GM12878 (cell line): ENCODE results near the gene MAGI2. TPM values are rescaled to one million over a fixed set of nuclear protein-coding genes. Genes with fewer than 3 reads are reported as not detected.

Experiments
- ATAC-seq: fragments of 200-7000 bp; cut with Tn5 transposase; 3 replicates; pipeline ENCODE4 v1.9.1; 2020; ENCODE audit warnings: mild to moderate bottlenecking, moderate library complexity
- BruUV-seq: library from RNA; stranded (reverse); fragments of 400-500 nt; replicated peaks from 2 replicates; lab custom pipeline; 2021; lab: Mats Ljungman, UMichigan
- CTCF ChIA-PET: fragments of 300-600 bp; sonication (Branson Sonifier 250); formaldehyde crosslinking; extraction: SDS; loops from one replicate; lab custom pipeline; 2021; ENCODE audit warnings: inconsistent platforms; lab: Yijun Ruan, JAX
- POLR2A ChIA-PET: fragments of 350-600 bp; formaldehyde crosslinking; extraction: SDS; loops from one replicate; lab custom pipeline; 2021; ENCODE audit warnings: inconsistent platforms; lab: Charles Lee
- RAD21 ChIA-PET: fragments of 300-600 bp; sonication (Branson Sonifier 250); formaldehyde crosslinking; loops from one replicate; lab custom pipeline; 2023; ENCODE audit warnings: antibody characterized with exemption; ENCODE audit not compliant: unreplicated experiment; lab: Charles Lee
- SMC1A ChIA-PET: fragments of 300-600 bp; sonication (Branson Sonifier 250); formaldehyde crosslinking; loops from one replicate; lab custom pipeline; 2023; ENCODE audit not compliant: unreplicated experiment, uncharacterized antibody; lab: Charles Lee
- DNase-seq: peaks from one replicate; pipeline ENCODE4 v3.0.0-alpha.2; 2011; ENCODE audit warnings: low read depth, low spot score
- FAIRE-seq: peaks from 3 replicates; lab custom pipeline; 2011; peaks lifted over from hg19 to GRCh38; lab: Jason Lieb, UNC
- H2AFZ ChIP-seq: 2 replicates; pipeline ENCODE4 v1.6.0; 2011; ENCODE audit warnings: low read depth, low read length, control low read depth; ENCODE audit not compliant: control insufficient read depth
- H3K27ac ChIP-seq: 2 replicates; pipeline ENCODE4 v1.5.1; 2011; ENCODE audit warnings: control low read depth; ENCODE audit not compliant: control insufficient read depth, insufficient read depth
- H3K27me3 ChIP-seq, 2 experiments: replicated peaks in 1 of 2; 2 replicates each; pipeline versions ENCODE4 v1.6.0 to v1.6.1; 2011; ENCODE audit warnings: low read length in 1 of 2; ENCODE audit not compliant: control insufficient read depth in 2 of 2, insufficient read depth in 2 of 2
- H3K36me3 ChIP-seq, 2 experiments: 2 replicates each; pipeline ENCODE4 v1.5.1; 2011; ENCODE audit warnings: low read length in 1 of 2; ENCODE audit not compliant: control insufficient read depth in 2 of 2, insufficient read depth in 2 of 2
- H3K4me1 ChIP-seq: 2 replicates; pipeline ENCODE4 v1.6.1; 2011; ENCODE audit warnings: mild to moderate bottlenecking, low read length, moderate library complexity, mixed read lengths; ENCODE audit not compliant: control insufficient read depth, insufficient read depth
- H3K4me2 ChIP-seq: 2 replicates; pipeline ENCODE4 v1.6.0; 2011; ENCODE audit warnings: control low read depth; ENCODE audit not compliant: control insufficient read depth, insufficient read depth
- H3K4me3 ChIP-seq: fragments of 200-600 bp; sonication (generic); 2 replicates; pipeline ENCODE4 v1.5.1; 2016
- H3K79me2 ChIP-seq: 2 replicates; pipeline ENCODE4 v1.6.0; 2011; ENCODE audit warnings: low read length; ENCODE audit not compliant: control insufficient read depth, insufficient read depth
- H3K9ac ChIP-seq: 2 replicates; pipeline ENCODE4 v1.8.0; 2011; ENCODE audit warnings: low read length, control low read depth, mixed read lengths; ENCODE audit not compliant: control insufficient read depth, insufficient read depth
- H3K9me3 ChIP-seq: replicated peaks from 3 replicates; pipeline ENCODE4 v1.5.1; 2011; ENCODE audit warnings: mild to moderate bottlenecking, low read length; ENCODE audit not compliant: control insufficient read depth, insufficient read depth
- H4K20me1 ChIP-seq: 2 replicates; pipeline ENCODE4 v1.6.0; 2011; ENCODE audit not compliant: control insufficient read depth, insufficient read depth
- ATF2 ChIP-seq: IDR thresholded peaks from 2 replicates; pipeline ENCODE4 v1.6.1; 2012; ENCODE audit warnings: low read length, inconsistent platforms
- BACH1 ChIP-seq: fragments of 450-650 bp; IDR thresholded peaks from 2 replicates; pipeline ENCODE4 v1.6.1; 2017; ENCODE audit warnings: mild to moderate bottlenecking, borderline replicate concordance
- BMI1 ChIP-seq: fragments of 450-650 bp; IDR thresholded peaks from 2 replicates; pipeline ENCODE4 v1.6.1; 2016; ENCODE audit warnings: mild to moderate bottlenecking, moderate library complexity, borderline replicate concordance
- GABPA ChIP-seq: IDR thresholded peaks from 2 replicates; pipeline ENCODE4 v1.6.1; 2014; ENCODE audit warnings: antibody characterized with exemption, low read depth, mild to moderate bottlenecking, inconsistent platforms
- GATAD2B ChIP-seq: fragments of 450-650 bp; conservative IDR thresholded peaks from 2 replicates; pipeline ENCODE4 v1.6.1; 2017; ENCODE audit warnings: low read depth, mild to moderate bottlenecking, moderate library complexity
- NR2C1 ChIP-seq: fragments of 450-650 bp; IDR thresholded peaks from 2 replicates; pipeline ENCODE4 v1.6.1; 2017; ENCODE audit warnings: antibody characterized with exemption, mild to moderate bottlenecking, moderate library complexity
- RUNX3 ChIP-seq: IDR thresholded peaks from 2 replicates; pipeline ENCODE4 v1.6.1; 2012; ENCODE audit warnings: low read length, inconsistent platforms
- SMARCA5 ChIP-seq: fragments of 450-650 bp; IDR thresholded peaks from 2 replicates; pipeline ENCODE4 v1.6.1; 2017; ENCODE audit warnings: mild to moderate bottlenecking
- WGBS: methylation state at CpG from one replicate; pipeline ENCODE4 v1.1.6; 2016; ENCODE audit warnings: low lambda C conversion rate; ENCODE audit not compliant: insufficient replicate concordance, insufficient coverage; ENCODE audit errors: missing lambda C conversion rate; 5-methylcytosine and 5-hydroxymethylcytosine counted together
- in situ Hi-C: fragments of 300-500 bp; cut with MboI; formaldehyde crosslinking; loops from 9 replicates; pipeline ENCODE4 v1.14.3; 2018; ENCODE audit warnings: mixed read lengths
- intact Hi-C: fragments of 100-400 bp; cut with micrococcal nuclease; formaldehyde crosslinking; loops from one replicate; pipeline ENCODE4 v1.14.2; 2022; ENCODE audit not compliant: unreplicated experiment
- polyA plus RNA-seq, 11 experiments: library from polyadenylated mRNA; depleted of rRNA in 4 of 11; unstranded in 6 of 11; stranded (reverse) in 5 of 11; fragments of >200 nt; fragmentation: Nextera tagmentation in 4 of 11; fragmentation: Illumina TruSeq in 1 of 11; extraction: Ambion mirVana in 4 of 11; extraction: Trizol in 1 of 11; gene quantifications; 1 replicate in 1 of 11; 2 replicates in 10 of 11; pipeline versions ENCODE4 v1.2.1 to v1.2.3, GENCODE V29; 2011 to 2016; ENCODE audit warnings: inconsistent platforms in 2 of 11, missing spikeins in 2 of 11, low read depth in 1 of 11
- total RNA-seq, 4 experiments: library from RNA; depleted of rRNA in 3 of 4; stranded (reverse); fragments of >200 nt in 3 of 4; fragmentation: Illumina TruSeq in 1 of 4; extraction: Trizol in 1 of 4; gene quantifications; 2 replicates each; pipeline versions ENCODE4 v1.2.1 to v1.2.3, GENCODE V29; 2013 to 2021
- TF ChIP-seq, protein P1 (sequence below): IDR thresholded peaks from 2 replicates; pipeline ENCODE4 v1.6.1; 2011; ENCODE audit warnings: low read depth, mild to moderate bottlenecking, low read length, moderate library complexity, borderline replicate concordance; ENCODE audit errors: extremely low read depth

The MAGI2 gene
- total and polyA plus RNA-seq, 10 of the 15 experiments (the other 5 are each of a cell fraction or from before 2014, with no cell fraction given) = 0.01 to 0.31 (median 0.05) TPM; not detected in 2

DNA sequence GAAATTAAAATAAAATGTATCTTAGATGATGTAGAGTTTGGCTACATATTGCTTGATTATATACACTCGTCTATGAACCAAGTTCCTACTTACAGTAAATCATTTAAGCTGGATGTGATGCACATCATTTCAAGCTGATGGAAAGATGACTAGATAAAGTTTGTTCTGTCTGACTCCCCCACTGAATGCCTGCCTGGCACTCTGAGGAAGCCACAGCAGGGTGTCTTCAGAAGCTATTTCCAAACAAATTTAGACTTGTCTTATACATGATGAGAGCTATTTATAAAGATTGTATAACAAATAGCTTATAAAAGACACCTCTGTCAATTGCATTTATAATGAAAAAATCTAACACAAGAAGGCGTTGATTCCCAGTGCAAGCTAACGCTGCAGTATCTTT lies 741.4 kb downstream of the MAGI2 start (continued):
- no peak for TF ChIP-seq BMI1
- TF ChIP-seq, protein P1, sequence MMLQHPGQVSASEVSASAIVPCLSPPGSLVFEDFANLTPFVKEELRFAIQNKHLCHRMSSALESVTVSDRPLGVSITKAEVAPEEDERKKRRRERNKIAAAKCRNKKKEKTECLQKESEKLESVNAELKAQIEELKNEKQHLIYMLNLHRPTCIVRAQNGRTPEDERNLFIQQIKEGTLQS = no peak

DNA sequence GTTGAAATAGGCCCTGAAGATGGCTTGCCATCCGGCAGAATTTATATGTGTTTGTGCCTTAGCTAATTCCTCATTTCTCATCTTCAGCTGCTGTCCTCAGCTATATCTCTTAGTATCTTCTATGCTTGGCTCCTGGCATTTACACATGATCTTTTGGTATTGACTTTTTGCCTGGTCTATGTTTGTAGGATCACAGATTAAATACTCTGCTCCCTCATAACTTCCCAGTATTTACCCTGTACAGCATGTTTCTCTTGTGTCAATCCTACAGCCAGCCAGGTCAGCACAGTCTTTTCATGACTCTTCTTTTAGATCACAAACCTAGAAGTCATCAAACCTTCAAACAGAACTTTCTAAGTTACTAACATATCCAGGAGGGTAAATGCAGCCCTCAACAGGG lies 743.8 kb downstream of the MAGI2 start:
- intact Hi-C loops = no loop called here
- SMC1A ChIA-PET = no interaction called here
- WGBS = 33% methylated on average over 1 of the region's 1 CpG

More for the DNA sequence above, 743.8 kb downstream of the MAGI2 start:
- Histone ChIP-seq H3K4me1 (no peaks in the 10 kb centered on the region), H3K79me2 (no peaks in the 10 kb centered on the region), H4K20me1 (no peaks in the 10 kb centered on the region), H3K9me3 (no peaks in the 10 kb centered on the region)
- BruUV-seq = no TSS peak
- ATAC-seq = no peak
- POLR2A ChIA-PET = interaction anchor here (0.6 kb wide), 1 partner anchor 20 kb away, joined by 3 read pairs; no protein-coding TSS in a partner anchor
- in situ Hi-C loops = no loop called here
- TF ChIP-seq RUNX3 (no peak), NR2C1 (no peak), GABPA (no peak), BACH1 (no peak), ATF2 (no peak), SMARCA5 (no peak), GATAD2B (no peak)
- TF ChIP-seq, all 136 proteins: peak for 0
- CTCF ChIA-PET = no interaction called here
- Histone ChIP-seq H2AFZ (no peak overlapping the region), H3K27ac (no peak overlapping the region), H3K4me3 (no peak overlapping the region), H3K36me3 (no peaks in the 10 kb centered on the region), H3K4me2 (no peak overlapping the region), H3K9ac (no peak overlapping the region), H3K27me3 (no peaks in the 10 kb centered on the region)
- FAIRE-seq (no peak), DNase-seq (no peak)
- RAD21 ChIA-PET = interaction anchor here (0.7 kb wide), 1 partner anchor 427 kb away, joined by 3 read pairs; no protein-coding TSS in a partner anchor
